RPMI8226 (cell line): ENCODE results near the gene VWA5B2.

ENCODE experiments used
- DNase-seq: peaks from one replicate; pipeline ENCODE4 v3.0.0-alpha.2; 2015

The VWA5B2 gene

DNA sequence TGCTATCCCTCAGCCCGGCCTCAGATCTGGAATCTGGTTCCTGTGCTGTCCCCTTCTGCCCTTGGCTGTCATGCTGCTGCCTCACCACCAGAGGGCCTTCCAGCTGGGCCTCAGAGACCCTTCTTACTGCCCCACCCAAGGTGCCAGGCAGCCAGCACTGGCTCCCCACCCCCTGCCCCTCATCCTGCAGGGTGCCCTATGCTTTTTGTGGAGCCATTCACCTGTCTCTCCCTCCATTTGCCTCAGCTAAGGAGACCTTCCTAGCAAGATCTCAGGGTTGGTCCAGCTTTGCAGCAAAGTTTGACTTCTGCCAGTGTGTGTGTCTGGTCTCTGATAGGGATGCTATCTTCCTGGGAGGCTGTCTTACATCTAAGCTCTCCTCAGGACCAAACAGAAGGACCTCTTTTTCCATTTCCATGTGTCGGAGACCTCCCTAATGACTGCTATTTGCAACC lies 1.9 kb upstream of the VWA5B2 start:
- peak; percentile 63 for DNase-seq

DNA sequence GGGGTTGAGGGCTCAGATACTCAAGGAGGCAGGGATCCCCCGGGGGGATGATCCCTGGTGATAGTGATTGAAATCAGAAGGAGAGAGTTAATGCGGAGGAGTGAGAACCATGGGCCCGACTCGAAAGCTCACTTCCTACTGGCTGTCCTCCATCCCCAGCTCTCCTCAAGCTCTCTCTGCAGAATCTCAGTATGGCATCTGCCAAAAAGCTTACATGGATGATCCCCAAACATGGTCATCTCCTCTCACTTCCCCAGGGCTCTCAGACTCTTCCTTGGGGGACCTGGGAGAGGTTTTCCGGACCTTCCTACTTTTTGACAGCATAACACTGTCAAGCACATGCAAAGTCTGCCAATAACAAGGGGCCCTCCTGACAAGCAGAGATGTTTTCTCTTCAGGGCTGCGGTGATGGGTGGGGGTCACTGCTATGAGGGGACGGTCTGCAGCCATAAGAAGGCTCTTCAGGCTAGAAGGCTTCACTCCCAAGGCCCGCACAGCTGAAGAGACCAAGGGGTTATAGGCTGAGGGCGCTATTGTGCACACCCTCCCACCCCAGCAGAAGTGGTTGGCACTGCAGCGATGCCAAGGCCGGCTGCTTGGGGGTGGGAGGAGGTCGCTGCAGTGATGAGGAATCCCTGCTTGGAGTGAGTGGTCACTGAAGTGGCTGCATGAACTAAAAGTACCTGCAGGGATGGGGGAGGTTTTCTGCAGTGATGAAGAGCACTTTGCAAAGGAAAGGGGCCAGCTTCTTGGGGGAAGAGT lies 828 bp upstream of the VWA5B2 start:
- no peak for DNase-seq

DNA sequence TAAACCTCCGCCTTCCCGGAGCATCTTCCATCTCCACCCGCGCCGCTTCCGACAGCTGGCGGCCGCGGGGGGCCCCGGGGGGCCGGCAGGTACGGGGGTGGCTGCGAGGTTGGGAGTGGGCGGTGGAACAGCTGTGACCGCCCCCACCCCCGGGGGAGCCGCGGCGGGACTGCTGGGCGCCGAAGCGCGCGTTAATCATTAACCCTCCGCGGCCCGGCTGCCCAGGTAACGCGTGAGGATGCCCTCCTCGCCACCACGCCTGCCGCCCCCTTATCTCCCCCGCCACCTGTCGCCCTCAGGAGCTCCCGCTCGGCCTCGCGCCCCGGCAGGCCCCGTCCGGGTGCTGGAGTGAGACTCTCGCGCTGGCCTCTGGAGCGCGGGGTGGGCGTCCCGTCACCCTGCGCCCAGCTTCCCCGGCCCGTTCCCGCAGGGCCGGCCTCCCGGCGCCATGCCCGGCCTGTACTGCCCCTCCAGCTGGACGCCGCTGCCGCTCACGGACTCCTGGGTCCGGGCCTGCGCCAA lies 757 bp downstream of the VWA5B2 start:
- DNase-seq, result no peak

DNA sequence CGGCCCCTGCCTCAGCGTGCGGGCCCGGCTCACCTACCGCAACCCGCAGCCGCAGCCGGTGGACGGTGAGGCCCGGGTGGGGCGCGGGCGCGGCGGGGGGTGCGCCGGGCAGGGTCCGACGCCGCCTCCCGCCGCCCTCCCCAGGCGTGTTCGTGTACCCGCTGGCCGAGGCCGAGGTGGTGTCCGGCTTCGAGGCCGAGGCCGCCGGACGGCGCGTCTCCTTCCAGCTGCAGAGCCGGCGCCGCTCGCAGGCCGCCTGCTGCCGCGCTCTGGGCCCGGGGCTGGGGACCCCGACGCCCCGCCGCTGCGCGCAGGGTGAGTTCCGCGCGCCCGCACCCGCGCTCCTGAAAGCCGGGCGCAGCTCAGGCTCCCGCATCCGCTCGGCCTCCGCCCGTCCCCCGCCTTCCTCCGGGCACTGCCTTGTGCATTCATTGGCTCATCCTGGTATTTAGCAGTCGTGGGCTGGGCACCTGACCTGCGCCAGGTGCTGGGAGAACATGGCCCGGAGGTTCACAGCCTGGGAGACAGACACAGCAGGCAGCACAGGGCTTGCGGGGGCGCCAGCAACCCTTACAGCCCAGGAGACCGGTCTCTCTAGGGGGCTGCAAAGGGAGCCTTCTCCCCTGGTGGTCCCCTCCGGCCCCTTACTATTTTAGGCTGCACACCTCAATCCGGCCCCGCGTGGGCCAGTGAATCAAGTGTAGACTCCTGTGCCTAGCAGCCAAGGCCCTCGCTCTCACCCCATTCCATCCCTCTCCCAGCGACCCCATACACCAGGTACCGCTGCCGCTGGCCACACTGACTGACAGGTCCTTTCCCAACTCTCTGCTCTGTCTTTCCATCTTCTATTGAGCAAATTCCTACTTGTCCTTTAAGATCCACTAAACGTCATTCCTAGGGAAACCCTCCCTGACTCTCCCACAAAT lies 1.5 kb downstream of the VWA5B2 start:
- no peak for DNase-seq

DNA sequence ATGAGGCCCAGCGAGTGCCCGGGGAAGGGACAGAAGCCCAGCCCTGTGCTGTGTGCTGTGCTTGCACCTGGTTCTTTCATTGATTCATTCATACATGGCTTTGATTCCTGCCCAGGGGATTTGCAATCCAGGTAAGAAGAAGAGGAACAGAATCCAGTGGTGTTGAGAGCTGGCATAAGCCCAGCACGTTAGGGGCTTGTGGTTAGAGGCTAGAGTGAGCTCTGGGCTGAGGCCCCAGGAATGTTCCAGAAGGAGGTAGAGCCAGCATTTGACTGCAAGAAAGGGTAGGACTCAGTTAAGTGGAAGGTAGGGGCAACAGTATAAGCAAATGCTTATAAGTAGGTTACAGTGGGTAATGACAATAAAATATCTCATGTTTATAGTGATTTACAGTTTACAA lies 2.3 kb downstream of the VWA5B2 start:
- DNase-seq, result peak; percentile 76

DNA sequence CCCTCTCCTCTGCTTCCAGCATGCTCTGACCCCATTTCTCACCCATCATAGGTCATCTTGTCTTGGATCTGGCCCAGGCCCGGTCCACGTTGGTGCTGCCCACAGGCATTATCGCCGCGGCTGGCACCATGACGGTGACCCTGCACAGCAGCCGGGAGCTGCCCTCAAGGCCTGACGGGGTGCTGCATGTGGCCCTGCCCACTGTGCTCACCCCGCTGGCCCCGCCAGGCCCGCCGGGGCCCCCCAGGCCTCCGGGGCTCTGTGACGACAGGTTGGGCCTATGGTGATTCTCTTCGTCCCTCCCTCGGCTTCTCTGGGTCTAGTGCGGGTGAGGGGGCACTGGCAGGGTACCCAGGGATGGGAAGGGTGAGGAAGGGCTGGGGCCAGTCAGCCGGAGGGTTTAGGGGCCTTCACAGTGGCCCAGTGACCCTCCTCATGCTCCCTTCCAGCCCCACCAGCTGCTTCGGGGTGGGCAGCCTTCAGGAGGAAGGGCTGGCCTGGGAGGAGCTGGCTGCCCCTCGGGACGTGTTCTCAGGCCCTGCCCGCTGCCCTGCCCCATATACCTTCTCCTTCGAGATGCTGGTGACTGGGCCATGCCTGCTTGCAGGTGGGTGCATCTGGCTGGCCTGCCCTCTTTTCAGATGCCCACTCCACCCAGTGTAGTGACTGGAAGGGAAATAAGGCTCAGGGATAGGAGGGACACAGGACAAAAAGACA lies 3.9 kb downstream of the VWA5B2 start:
- no peak for DNase-seq

DNA sequence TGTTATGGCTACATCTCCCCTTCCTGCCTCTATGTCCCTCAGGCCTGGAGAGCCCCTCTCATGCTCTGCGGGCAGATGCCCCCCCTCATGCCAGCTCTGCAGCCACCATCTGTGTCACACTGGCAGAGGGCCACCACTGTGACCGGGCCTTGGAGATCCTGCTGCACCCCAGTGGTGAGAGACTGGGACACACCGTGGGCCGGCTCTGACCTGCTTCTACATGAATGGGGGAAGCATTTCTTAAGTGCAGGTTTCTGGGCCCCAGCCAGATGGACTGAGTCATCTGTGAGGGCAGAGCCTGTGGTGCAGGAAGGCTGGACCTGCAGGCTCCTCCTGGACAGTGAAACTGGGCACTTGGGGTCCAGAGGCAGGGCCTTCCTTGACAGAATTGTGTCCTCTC lies 4.8 kb downstream of the VWA5B2 start:
- peak; percentile 83 for DNase-seq

DNA sequence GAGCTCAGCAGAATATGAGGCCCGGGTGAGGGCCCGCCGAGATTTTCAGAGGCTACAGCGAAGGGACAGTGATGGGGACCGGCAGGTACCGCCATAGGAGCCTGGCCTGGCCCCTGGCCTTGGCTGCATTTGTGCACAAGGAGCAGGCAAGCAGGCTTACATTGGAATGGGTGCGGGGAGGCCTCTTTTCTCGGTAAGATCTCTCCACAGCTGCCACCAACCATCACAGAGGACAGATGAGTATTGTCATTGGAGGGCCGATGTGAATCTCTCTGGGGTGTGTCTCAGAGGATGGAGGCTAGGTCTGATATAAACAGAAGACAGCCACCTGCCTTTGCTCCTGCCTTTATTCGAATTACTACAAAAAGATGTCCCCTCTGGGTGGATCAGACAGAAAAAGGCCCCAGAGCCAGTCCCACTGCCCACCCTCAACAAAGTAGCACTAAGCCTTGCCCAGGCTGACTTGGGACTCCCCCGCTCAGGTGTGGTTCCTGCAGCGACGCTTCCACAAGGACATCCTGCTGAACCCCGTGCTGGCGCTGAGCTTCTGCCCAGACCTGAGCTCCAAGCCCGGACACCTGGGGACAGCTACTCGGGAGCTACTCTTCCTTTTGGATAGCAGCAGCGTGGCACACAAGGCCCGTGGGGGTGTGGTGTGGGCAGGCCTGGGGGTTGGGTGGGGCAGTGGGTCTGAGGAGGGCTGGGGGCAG lies 5.4 kb downstream of the VWA5B2 start:
- DNase-seq, result no peak

DNA sequence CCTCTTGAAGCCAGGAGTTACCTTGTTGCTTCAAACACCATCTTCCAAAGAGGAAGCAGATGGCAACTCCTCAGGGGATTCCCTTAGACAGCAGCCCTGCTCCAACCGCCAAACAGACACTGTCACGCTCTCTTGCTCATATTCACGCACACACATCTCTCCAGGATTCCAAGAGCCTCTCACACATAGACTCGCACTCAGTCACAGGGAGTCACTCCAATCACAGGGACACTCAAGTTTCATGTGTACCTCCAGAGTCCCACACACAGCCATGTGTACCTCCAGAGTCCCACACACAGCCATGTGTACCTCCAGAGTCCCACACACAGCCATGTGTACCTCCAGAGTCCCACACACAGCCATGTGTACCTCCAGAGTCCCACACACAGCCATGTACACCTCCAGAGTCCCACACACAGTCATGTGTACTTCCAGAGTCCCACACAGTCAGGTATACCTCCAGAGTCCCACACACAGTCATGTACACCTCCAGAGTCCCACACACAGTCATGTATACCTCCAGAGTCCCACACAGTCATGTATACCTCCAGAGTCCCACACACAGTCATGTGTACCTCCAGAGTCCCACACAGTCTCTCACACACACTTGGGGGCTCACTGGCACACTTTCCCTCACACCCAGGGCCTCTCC lies 6.1 kb downstream of the VWA5B2 start:
- no peak for DNase-seq

DNA sequence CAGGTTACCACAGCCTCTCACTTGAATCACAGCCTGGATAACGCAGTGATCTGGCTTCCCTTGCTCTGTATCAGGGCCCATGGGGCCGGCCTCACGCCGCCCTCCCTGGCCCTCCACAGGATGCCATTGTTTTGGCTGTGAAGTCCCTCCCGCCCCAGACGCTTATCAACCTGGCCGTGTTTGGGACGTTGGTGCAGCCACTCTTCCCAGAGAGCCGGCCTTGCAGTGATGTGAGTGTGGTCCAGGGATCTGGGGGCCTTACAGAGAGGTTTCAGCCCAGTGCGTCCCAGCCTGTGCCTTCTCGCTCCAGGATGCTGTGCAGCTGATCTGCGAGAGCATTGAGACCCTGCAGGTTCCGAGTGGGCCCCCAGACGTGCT lies 6.6 kb downstream of the VWA5B2 start:
- no peak for DNase-seq

DNA sequence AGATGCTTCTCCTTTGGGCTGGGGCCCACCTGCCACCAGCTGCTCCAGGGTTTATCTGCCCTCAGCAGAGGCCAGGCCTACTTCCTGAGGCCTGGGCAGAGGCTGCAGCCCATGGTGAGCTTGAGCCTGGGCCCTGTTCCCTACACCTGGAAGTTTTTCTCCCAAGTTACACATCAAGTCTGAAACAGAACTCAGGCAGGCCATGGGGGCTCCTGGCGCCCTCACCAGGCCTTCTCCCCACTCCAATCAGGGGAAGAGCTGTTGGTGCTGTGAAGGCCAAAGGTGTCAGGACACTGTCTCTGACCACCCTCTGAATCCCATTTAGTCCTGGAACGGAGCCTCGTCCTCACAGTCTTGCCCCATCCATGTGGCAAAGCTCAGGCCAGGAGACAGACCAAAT lies 7.3 kb downstream of the VWA5B2 start:
- no peak for DNase-seq

DNA sequence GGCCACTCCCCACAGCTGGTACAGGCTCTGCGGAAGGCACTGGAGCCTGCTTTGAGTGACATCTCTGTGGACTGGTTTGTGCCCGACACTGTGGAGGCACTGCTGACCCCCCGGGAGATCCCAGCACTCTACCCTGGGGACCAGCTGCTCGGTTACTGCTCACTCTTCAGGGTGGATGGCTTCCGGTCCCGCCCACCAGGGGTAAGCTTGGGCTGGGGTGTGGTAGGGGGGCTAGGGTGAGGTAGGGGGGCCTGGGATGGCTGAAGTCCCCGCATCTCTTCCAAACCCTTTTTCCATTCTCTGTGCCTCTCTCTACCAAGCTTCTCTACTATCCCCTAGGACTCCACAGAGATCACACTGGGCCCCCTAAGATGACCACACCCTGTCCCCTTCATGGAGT lies 7.8 kb downstream of the VWA5B2 start:
- DNase-seq, result no peak

DNA sequence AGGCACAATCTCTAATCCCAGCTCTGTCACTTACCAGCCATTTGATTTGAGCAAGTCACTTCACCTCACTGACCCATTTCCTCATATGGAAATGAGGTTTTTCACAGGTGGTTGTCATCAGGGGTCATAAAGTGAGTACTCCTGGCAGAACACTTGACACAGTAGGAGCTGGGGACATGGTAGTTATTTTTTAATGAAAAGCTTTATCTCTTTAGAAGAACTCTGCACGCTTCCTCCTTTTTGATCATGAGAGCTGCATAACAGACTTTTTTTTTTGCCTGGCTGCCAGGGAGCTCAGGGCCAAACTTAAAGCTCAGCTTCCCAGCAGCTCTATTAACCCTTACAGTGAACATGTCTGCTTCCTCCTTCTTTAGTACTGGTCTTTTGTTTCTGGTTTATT lies 8.4 kb downstream of the VWA5B2 start:
- no peak for DNase-seq

DNA sequence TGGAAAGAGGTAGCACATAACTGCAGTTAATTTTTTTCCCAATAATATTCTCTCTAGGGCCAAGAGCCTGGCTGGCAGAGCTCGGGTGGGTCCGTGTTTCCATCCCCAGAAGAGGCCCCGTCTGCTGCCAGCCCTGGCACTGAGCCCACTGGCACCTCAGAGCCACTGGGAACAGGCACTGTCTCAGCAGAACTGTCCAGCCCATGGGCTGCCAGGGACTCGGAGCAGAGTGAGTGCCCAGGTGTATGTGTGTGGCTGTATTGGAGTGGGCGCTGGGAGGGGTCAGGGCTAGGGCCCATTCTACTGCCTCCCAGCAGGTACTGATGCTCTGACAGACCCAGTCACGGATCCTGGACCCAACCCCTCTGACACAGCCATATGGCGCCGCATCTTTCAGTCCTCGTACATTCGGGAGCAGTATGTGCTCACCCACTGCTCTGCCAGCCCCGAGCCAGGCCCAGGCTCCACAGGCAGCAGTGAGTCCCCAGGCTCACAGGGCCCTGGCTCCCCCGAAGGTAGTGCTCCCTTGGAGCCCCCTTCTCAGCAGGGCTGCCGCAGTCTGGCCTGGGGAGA lies 8.9 kb downstream of the VWA5B2 start:
- DNase-seq, result no peak

DNA sequence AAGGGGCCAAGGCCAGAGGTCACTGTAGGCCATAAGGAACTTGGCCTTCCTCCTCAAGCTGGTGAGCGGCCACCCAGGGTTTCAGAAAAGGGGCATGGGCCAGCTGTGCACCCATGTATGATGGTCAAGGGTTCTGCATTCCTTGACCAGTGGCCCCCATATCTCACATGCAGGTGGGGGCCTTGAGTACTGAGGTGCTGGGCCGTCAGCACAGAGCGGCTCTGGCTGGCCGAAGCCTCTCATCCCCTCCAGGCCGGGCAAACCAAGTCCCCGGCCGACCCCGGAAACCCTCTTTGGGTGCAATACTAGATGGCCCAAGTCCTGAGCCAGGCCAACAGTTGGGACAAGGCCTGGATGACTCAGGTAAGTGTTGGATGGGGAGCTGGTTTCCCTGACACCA lies 9.8 kb downstream of the VWA5B2 start:
- no peak for DNase-seq

DNA sequence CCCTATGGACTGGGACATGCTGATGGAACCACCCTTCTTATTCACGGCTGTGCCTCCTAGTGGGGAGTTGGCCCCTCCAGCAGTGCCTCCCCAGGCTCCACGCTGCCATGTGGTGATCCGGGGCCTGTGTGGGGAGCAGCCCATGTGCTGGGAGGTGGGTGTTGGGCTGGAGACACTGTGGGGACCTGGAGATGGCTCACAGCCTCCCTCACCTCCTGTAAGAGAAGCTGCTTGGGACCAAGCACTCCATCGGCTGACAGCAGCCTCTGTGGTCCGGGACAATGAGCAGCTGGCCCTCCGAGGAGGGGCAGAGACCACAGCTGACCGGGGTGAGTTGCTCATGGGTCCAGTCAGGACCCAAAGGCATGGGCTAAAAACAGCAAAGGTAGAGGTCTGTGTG lies 10.3 kb downstream of the VWA5B2 start:
- no peak for DNase-seq

DNA sequence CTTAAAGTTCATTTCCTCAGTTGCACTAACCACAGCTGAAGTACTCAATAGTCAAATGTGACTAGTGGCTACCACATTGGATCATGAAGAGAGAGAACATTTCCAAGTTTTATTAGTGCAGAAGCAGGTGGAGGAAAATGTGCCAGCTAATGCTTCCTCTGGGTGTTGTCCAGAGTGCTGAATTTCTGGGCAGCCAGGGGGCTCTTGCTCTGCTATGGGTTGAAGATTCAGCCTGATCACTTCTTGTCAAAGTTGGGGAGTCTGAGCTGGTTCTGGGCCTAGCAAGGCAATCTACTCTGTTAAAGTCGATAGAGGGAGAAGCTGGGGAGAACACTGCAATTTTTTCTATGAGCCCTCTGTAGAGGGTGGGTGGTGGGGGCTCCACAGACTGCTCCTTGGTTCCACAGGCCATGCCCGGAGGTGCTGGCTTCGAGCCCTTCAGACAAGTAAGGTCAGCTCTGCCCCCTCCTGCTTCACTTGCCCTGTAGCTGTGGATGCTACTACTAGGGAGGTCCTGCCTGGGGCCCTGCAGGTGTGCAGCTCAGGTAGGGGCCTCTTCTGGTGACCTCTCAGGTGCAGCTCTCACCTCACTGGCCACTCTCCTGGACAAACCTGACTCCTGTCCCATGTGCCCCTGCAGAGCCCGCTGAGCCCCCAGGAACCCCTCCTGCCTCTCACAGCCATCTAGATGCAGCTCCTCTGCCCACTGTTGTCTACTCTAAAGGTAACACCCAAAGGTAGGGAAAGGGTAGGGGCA lies 11.2 kb downstream of the VWA5B2 start:
- peak; percentile 55 for DNase-seq

DNA sequence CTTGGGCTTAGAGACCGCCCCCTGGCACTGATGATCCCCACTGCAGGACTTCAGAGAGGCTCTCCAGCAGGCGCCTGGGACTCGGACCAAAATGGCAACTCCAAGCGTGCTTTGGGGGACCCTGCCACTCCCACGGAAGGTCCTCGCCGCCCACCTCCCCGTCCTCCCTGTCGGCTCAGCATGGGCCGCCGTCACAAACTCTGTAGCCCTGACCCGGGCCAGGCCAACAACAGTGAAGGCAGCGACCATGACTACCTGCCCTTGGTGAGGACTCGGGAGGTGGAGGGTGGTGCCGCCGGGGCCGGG lies 11.7 kb downstream of the VWA5B2 start:
- DNase-seq, result no peak

DNA sequence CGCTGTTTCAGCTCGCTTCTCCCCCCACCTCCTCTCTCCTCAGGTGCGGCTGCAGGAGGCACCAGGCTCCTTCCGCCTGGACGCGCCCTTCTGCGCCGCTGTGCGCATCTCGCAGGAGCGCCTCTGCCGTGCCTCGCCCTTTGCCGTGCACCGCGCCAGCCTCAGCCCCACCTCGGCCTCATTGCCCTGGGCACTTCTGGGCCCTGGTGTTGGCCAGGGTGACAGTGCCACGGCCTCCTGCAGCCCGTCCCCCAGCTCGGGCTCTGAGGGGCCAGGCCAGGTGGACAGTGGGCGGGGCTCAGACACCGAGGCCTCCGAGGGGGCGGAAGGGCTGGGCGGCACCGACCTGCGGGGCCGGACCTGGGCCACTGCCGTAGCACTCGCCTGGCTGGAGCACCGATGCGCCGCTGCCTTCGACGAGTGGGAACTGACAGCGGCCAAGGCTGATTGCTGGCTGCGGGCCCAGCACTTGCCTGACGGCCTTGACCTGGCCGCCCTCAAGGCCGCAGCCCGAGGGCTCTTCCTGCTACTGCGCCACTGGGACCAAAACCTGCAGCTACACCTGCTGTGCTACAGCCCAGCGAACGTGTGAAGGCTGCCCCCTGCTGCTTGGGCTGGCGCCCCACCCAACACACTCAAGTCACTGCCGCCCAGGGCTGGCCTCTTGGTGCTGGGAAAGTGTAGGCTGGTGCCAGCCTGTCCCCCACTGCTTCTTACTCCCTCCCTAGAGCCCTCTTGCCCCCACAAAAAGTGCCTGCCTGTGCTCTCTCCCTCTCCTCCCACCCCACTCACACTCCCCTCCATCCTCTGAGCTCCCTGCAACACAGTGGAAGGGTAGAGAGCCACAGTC lies 12.3 kb downstream of the VWA5B2 start:
- no peak for DNase-seq

DNA sequence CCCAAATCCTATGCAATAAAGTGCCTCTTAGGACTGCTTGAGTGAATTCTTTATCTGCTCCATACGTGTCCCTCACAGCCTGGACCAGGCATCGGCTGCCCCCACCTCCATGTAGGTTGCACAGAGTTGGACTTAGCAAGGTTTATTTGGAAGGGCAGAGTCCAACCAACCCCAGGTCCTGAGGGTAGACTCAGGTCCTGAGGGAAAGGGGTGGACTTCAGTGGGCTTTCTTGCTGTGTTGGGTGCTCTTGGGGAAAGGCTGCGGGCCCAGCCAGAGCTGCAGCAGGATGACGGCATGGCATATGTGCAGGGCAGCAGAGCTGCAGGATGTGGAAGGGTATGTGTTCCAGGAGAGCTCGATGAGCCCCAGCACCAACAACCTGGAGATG lies 12.9 kb downstream of the VWA5B2 start:
- no peak for DNase-seq
